GM10248 (cell line): Measurements from ENCODE around the gene MFSD11.

Experiments used
- CTCF ChIA-PET: fragments of 300-600 bp; sonication (Branson Sonifier 250); formaldehyde crosslinking; extraction: SDS; loops from one replicate; lab custom pipeline; 2021; ENCODE audit warnings: antibody characterized with exemption; lab: Yijun Ruan, JAX
- POLR2A ChIA-PET: fragments of 350-650 bp; sonication (Branson Sonifier 250); formaldehyde crosslinking; extraction: SDS; loops from one replicate; lab custom pipeline; 2020; ENCODE audit warnings: antibody characterized with exemption; lab: Yijun Ruan, JAX
- DNase-seq: peaks from one replicate; pipeline ENCODE4 v3.0.0; 2012; ENCODE audit errors: extremely low spot score
- CTCF ChIP-seq: IDR thresholded peaks from 2 replicates; pipeline ENCODE4 v1.5.1; 2012; ENCODE audit warnings: mild to moderate bottlenecking, low read depth; ENCODE audit errors: extremely low read depth, missing control alignments, control extremely low read depth

Gene MFSD11

GRCh38 chr17:76747716-76748363, 9.9 kb downstream of the MFSD11 start:
- CTCF ChIA-PET: interaction anchor here (1.0 to 1.2 kb wide), 2 partner anchors 9 to 31 kb away, joined by 3 to 4 read pairs; partner anchors contain the start of gene MFSD11
- DNase-seq: no peak
- TF ChIP-seq CTCF: no peak
- POLR2A ChIA-PET: no interaction called here

DNA sequence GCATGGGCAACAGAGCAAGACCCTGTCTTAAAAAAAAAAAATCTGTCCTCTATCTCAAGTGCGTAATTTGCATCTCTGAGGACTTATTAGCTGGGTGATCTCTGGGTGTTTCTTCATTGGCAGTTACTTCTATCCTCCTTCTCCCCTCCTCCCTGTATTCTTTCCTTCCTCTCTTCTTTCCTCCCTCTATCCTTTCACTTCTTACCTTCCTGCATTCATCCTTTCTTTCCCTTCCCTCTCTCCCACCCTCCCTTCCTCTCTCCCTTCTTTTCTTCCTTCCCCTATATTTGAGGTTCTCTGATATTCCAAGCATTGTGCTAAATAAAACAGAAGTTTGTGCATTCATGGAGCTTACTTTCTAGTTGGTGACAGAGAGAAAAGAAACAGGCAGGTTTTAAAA, 10.7 kb downstream of the MFSD11 start:
- ChIA-PET POLR2A (no interaction called here), CTCF (interaction anchor here (1.0 to 1.2 kb wide), 2 partner anchors 10 to 32 kb away, joined by 3 to 4 read pairs; partner anchors contain the start of gene MFSD11)
- DNase-seq: no peak
- TF ChIP-seq CTCF: no peak

GRCh38 chr17:76751416-76751993, 13.6 kb downstream of the MFSD11 start:
- CTCF ChIA-PET: no interaction called here
- POLR2A ChIA-PET: no interaction called here
- no peak for TF ChIP-seq CTCF
- DNase-seq: no peak

GRCh38 chr17:76752006-76752405, 14.1 kb downstream of the MFSD11 start:
- DNase-seq: no peak
- ChIA-PET POLR2A (no interaction called here), CTCF (no interaction called here)
- TF ChIP-seq CTCF: no peak

- ChIA-PET CTCF (no interaction called here), POLR2A (no interaction called here)
- no peak for DNase-seq
- no peak for TF ChIP-seq CTCF
These were observed 15.4 kb downstream of the MFSD11 start for GRCh38 chr17:76753061-76753961.

GRCh38 chr17:76755285-76755684, 17.4 kb downstream of the MFSD11 start:
- POLR2A ChIA-PET: no interaction called here
- CTCF ChIA-PET: no interaction called here
- TF ChIP-seq CTCF: no peak
- DNase-seq: no peak
